Right forelimb (tissue), 1 donor: ENCODE measurements around the gene ECT2L.

ENCODE experiments used
- DNase-seq: peaks from one replicate; pipeline ENCODE4 v3.0.0-alpha.2; 2018

ECT2L gene

GRCh38 chr6:138948004-138948403, 152.1 kb downstream of the ECT2L start:
- no peak for DNase-seq

- DNase-seq, result no peak
Measured at GRCh38 chr6:138948546-138949179, 152.8 kb downstream of the ECT2L start.

- no peak for DNase-seq
Measured at GRCh38 chr6:138953451-138953850, 157.6 kb downstream of the ECT2L start.
